Activated naive CD4-positive, alpha-beta T cell treated with anti-CD3 and anti-CD28 coated beads, Interleukin-2, amount 50 U/mL, for 24 hours (primary cell): ENCODE results near the gene CTNND1.
A peak's percentile ranks its signal among the peaks of the same experiment; 100 is the strongest.
"Not testable (repeated sequence)": the region's sequence is repeated elsewhere in the genome, so short reads cannot be mapped to it uniquely, and the experiment has no call there.

Experiments
- H3K27ac Mint-ChIP-seq: one replicate; pipeline ENCODE4 v1.8.0; 2021; ENCODE audit warnings: mild to moderate bottlenecking, mixed read lengths
- H3K27me3 Mint-ChIP-seq: one replicate; pipeline ENCODE4 v1.8.0; 2021; ENCODE audit warnings: mixed read lengths
- H3K36me3 Mint-ChIP-seq: one replicate; pipeline ENCODE4 v1.8.0; 2021; ENCODE audit warnings: mixed read lengths
- H3K4me1 Mint-ChIP-seq: one replicate; pipeline ENCODE4 v1.8.0; 2021; ENCODE audit warnings: mixed read lengths
- H3K4me3 Mint-ChIP-seq: one replicate; pipeline ENCODE4 v1.8.0; 2021; ENCODE audit warnings: mild to moderate bottlenecking, mixed read lengths
- H3K9me3 Mint-ChIP-seq: one replicate; pipeline ENCODE4 v1.8.0; 2021; ENCODE audit warnings: mixed read lengths

CTNND1 gene

GRCh38 chr11:57761301-57762234 is at the start of gene CTNND1:
TSS of gene CTNND1 (plus strand) at chr11:57761802. CDS start at chr11:57791479, 29,677 bp downstream.
- Mint-ChIP-seq H3K4me3 (peak within 1 kb of the TSS; percentile 67), H3K4me1 (peaks cover 26% of the 10 kb centered on the region), H3K9me3 (no peaks in the 10 kb centered on the region), H3K36me3 (peaks cover 4% of the 10 kb centered on the region), H3K27ac (peak within 1 kb of the TSS; percentile 30), H3K27me3 (no peaks in the 10 kb centered on the region)

- H3K4me1 Mint-ChIP-seq: peaks cover 47% of the 10 kb centered on the region
- peak within 1 kb of the TSS; percentile 97 for H3K27ac Mint-ChIP-seq
- H3K9me3 Mint-ChIP-seq: no peaks in the 10 kb centered on the region
- no peaks in the 10 kb centered on the region for H3K27me3 Mint-ChIP-seq
- H3K36me3 Mint-ChIP-seq: no peaks in the 10 kb centered on the region
- peak within 1 kb of the TSS; percentile 100 for H3K4me3 Mint-ChIP-seq
These were observed 49.1 kb upstream of the CTNND1 start, which contains the start of gene TMX2 for GRCh38 chr11:57712256-57713150. TSS of gene TMX2 (plus strand) at chr11:57712593. CDS start at chr11:57712619, 26 bp downstream.

- Mint-ChIP-seq H3K4me3 (peak overlapping the region; percentile 100), H3K9me3 (no peaks in the 10 kb centered on the region), H3K4me1 (peaks cover 42% of the 10 kb centered on the region), H3K27me3 (no peaks in the 10 kb centered on the region), H3K27ac (peak overlapping the region; percentile 65), H3K36me3 (no peaks in the 10 kb centered on the region)
These were observed 47.8 kb upstream of the CTNND1 start for GRCh38 chr11:57713835-57714234.

GRCh38 chr11:57716726-57717125 is 44.9 kb upstream of the CTNND1 start:
- H3K27ac Mint-ChIP-seq, H3K27me3 Mint-ChIP-seq, H3K9me3 Mint-ChIP-seq, H3K36me3 Mint-ChIP-seq, H3K4me3 Mint-ChIP-seq: not testable (repeated sequence)
- H3K4me1 Mint-ChIP-seq: peaks cover 23% of the 10 kb centered on the region

GRCh38 chr11:57727185-57727584 is 34.4 kb upstream of the CTNND1 start:
- H3K4me1 Mint-ChIP-seq: peaks cover 23% of the 10 kb centered on the region
- no peaks in the 10 kb centered on the region for H3K9me3 Mint-ChIP-seq
- H3K4me3 Mint-ChIP-seq: no peak overlapping the region
- H3K36me3 Mint-ChIP-seq: no peaks in the 10 kb centered on the region
- no peaks in the 10 kb centered on the region for H3K27me3 Mint-ChIP-seq
- H3K27ac Mint-ChIP-seq: no peak overlapping the region

- H3K27ac Mint-ChIP-seq: no peak overlapping the region
- H3K27me3 Mint-ChIP-seq: no peaks in the 10 kb centered on the region
- no peaks in the 10 kb centered on the region for H3K9me3 Mint-ChIP-seq
- H3K36me3 Mint-ChIP-seq: no peaks in the 10 kb centered on the region
- peaks cover 25% of the 10 kb centered on the region for H3K4me1 Mint-ChIP-seq
- no peak overlapping the region for H3K4me3 Mint-ChIP-seq
These were observed 32.8 kb upstream of the CTNND1 start for GRCh38 chr11:57728829-57729228.

GRCh38 chr11:57729479-57729878 is 32.1 kb upstream of the CTNND1 start:
- Mint-ChIP-seq H3K4me3 (no peak overlapping the region), H3K27me3 (no peaks in the 10 kb centered on the region), H3K36me3 (no peaks in the 10 kb centered on the region), H3K27ac (no peak overlapping the region), H3K4me1 (peaks cover 25% of the 10 kb centered on the region), H3K9me3 (no peaks in the 10 kb centered on the region)

GRCh38 chr11:57732661-57733060 is 28.9 kb upstream of the CTNND1 start:
- Mint-ChIP-seq H3K9me3 (no peaks in the 10 kb centered on the region), H3K27ac (no peak overlapping the region), H3K4me1 (peaks cover 26% of the 10 kb centered on the region), H3K36me3 (no peaks in the 10 kb centered on the region), H3K4me3 (no peak overlapping the region), H3K27me3 (no peaks in the 10 kb centered on the region)

GRCh38 chr11:57735619-57736298 is 25.8 kb upstream of the CTNND1 start:
- Mint-ChIP-seq H3K36me3 (peaks cover 7% of the 10 kb centered on the region), H3K27me3 (no peaks in the 10 kb centered on the region), H3K9me3 (no peaks in the 10 kb centered on the region), H3K4me1 (peaks cover 14% of the 10 kb centered on the region), H3K27ac (peak overlapping the region; percentile 74), H3K4me3 (no peak overlapping the region)

- no peaks in the 10 kb centered on the region for H3K9me3 Mint-ChIP-seq
- H3K4me3 Mint-ChIP-seq: peak within 1 kb of the TSS; percentile 98
- H3K27me3 Mint-ChIP-seq: no peaks in the 10 kb centered on the region
- H3K4me1 Mint-ChIP-seq: peaks cover 38% of the 10 kb centered on the region
- peak within 1 kb of the TSS; percentile 97 for H3K27ac Mint-ChIP-seq
- H3K36me3 Mint-ChIP-seq: peaks cover 24% of the 10 kb centered on the region
These were observed 20.2 kb upstream of the CTNND1 start, which contains the start of gene SELENOH for GRCh38 chr11:57741132-57742086. TSS of gene SELENOH (plus strand) at chr11:57741491. CDS start at chr11:57741596, 105 bp downstream.

- H3K4me1 Mint-ChIP-seq: peaks cover 44% of the 10 kb centered on the region
- no peaks in the 10 kb centered on the region for H3K27me3 Mint-ChIP-seq
- H3K36me3 Mint-ChIP-seq: peaks cover 25% of the 10 kb centered on the region
- no peaks in the 10 kb centered on the region for H3K9me3 Mint-ChIP-seq
- peak overlapping the region; percentile 97 for H3K27ac Mint-ChIP-seq
- H3K4me3 Mint-ChIP-seq: peak overlapping the region; percentile 98
These were observed 19.5 kb upstream of the CTNND1 start for GRCh38 chr11:57742087-57742452.

- Mint-ChIP-seq H3K4me1 (peaks cover 57% of the 10 kb centered on the region), H3K9me3 (no peaks in the 10 kb centered on the region), H3K36me3 (peaks cover 24% of the 10 kb centered on the region), H3K4me3 (peak overlapping the region; percentile 74), H3K27me3 (no peaks in the 10 kb centered on the region), H3K27ac (peak overlapping the region; percentile 84)
These were observed 17.2 kb upstream of the CTNND1 start for GRCh38 chr11:57744357-57744756.

- no peaks in the 10 kb centered on the region for H3K27me3 Mint-ChIP-seq
- H3K4me1 Mint-ChIP-seq: peaks cover 57% of the 10 kb centered on the region
- peak overlapping the region; percentile 90 for H3K27ac Mint-ChIP-seq
- no peaks in the 10 kb centered on the region for H3K9me3 Mint-ChIP-seq
- H3K36me3 Mint-ChIP-seq: peaks cover 22% of the 10 kb centered on the region
- no peak overlapping the region for H3K4me3 Mint-ChIP-seq
These were observed 16.4 kb upstream of the CTNND1 start for GRCh38 chr11:57745206-57745605.

- H3K27me3 Mint-ChIP-seq: no peaks in the 10 kb centered on the region
- no peaks in the 10 kb centered on the region for H3K9me3 Mint-ChIP-seq
- H3K4me1 Mint-ChIP-seq: peaks cover 66% of the 10 kb centered on the region
- H3K36me3 Mint-ChIP-seq: peaks cover 19% of the 10 kb centered on the region
- H3K27ac Mint-ChIP-seq: peak overlapping the region; percentile 89
- peak overlapping the region; percentile 24 for H3K4me3 Mint-ChIP-seq
These were observed 14.7 kb upstream of the CTNND1 start for GRCh38 chr11:57746920-57747319.
